Stimulated activated CD4-positive, alpha-beta T cell treated with anti-CD3 and anti-CD28 coated beads, Interleukin-15, amount 100 ng/mL, for 24 hours (primary cell): ENCODE data around the gene HDC.

Experiments used
- DNase-seq: peaks from one replicate; pipeline ENCODE4 v3.0.0-alpha.2; 2020

The HDC gene

GRCh38 chr15:50252556-50252955 is 13.0 kb downstream of the HDC start:
- no peak for DNase-seq

- no peak for DNase-seq
Measured at GRCh38 chr15:50251638-50252182, 13.8 kb downstream of the HDC start.

GRCh38 chr15:50250760-50251394 is 14.6 kb downstream of the HDC start:
- no peak for DNase-seq

GRCh38 chr15:50249704-50250103 is 15.8 kb downstream of the HDC start:
- no peak for DNase-seq

- no peak for DNase-seq
Measured at GRCh38 chr15:50248994-50249582, 16.4 kb downstream of the HDC start.

GRCh38 chr15:50247819-50248655 is 17.5 kb downstream of the HDC start:
- DNase-seq = peak; percentile 65

- DNase-seq = no peak
Measured at GRCh38 chr15:50246631-50247030, 18.9 kb downstream of the HDC start.

GRCh38 chr15:50244959-50245624 is 20.4 kb downstream of the HDC start:
- no peak for DNase-seq

GRCh38 chr15:50244153-50244552 is 21.4 kb downstream of the HDC start:
- DNase-seq = no peak

GRCh38 chr15:50241684-50242450 is 23.7 kb downstream of the HDC start:
- DNase-seq = no peak

- DNase-seq = no peak
Measured at GRCh38 chr15:50238255-50238654, 27.3 kb downstream of the HDC start.

GRCh38 chr15:50236433-50236832 is 29.1 kb downstream of the HDC start:
- DNase-seq = no peak

GRCh38 chr15:50235794-50236193 is 29.7 kb downstream of the HDC start:
- no peak for DNase-seq

GRCh38 chr15:50234764-50235163 is 30.8 kb downstream of the HDC start:
- DNase-seq = no peak

- DNase-seq = no peak
Measured at GRCh38 chr15:50233192-50233736, 32.3 kb downstream of the HDC start.

- DNase-seq = no peak
Measured at GRCh38 chr15:50232791-50233190, 32.7 kb downstream of the HDC start.

GRCh38 chr15:50231761-50232160 is 33.8 kb downstream of the HDC start:
- no peak for DNase-seq

- DNase-seq = no peak
Measured at GRCh38 chr15:50229336-50229735, 36.2 kb downstream of the HDC start.

- no peak for DNase-seq
Measured at GRCh38 chr15:50228866-50229265, 36.7 kb downstream of the HDC start.

GRCh38 chr15:50227076-50227475 is 38.5 kb downstream of the HDC start:
- DNase-seq = no peak

GRCh38 chr15:50225938-50226337 is 39.6 kb downstream of the HDC start:
- no peak for DNase-seq

- no peak for DNase-seq
Measured at GRCh38 chr15:50225057-50225456, 40.5 kb downstream of the HDC start.
